DOHH2 (cell line): ENCODE results near the gene CDS1.

ENCODE experiments used
- CTCF ChIP-seq: fragments of 200-600 bp; sonication (generic); IDR thresholded peaks from one replicate; pipeline ENCODE4 v1.5.1; 2014; ENCODE audit warnings: antibody characterized with exemption, mild to moderate bottlenecking, low read depth, low read length; ENCODE audit not compliant: poor library complexity, severe bottlenecking
- EZH2phosphoT487 ChIP-seq: fragments of 200-600 bp; sonication (generic); IDR thresholded peaks from 2 replicates; pipeline ENCODE4 v1.6.1; 2017; ENCODE audit warnings: borderline replicate concordance, mild to moderate bottlenecking, antibody characterized with exemption, low read length, moderate library complexity, mixed read lengths

GRCh38 chr4:84691800-84692199, 108.9 kb downstream of the CDS1 start:
- TF ChIP-seq CTCF (no peak), EZH2phosphoT487 (no peak)
